ENCODE results near the gene RASSF3. TPM values are rescaled to one million over a fixed set of nuclear protein-coding genes. Genes with fewer than 3 reads are reported as not detected.

RASSF3 gene
- total and polyA plus RNA-seq, 10 of the 15 experiments (the other 5 are each of a cell fraction or from before 2014, with no cell fraction given): 6.9 to 62.4 (median 30.3) TPM

DNA sequence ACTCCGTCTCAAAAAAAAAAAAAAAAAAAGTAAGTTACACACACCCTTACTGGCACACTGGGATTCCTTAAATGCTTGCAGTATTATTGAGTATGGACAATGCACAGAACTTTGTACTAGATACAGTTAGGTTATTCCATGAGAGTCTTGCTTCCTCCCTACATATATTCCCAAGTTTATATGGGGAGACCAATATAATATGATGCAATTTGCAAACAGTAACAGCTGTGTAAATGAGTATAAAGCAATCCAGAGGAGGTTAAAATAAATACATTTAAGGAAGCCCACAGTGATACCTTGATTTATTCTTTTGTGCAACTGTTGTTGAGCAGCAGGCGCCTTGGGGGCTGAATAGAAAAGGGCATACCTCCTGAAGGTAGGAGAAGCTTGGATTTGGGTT, 26.6 kb downstream of the RASSF3 start:
- 96% methylated on average over 1 of the region's 2 CpGs for WGBS (ENCODE audit: insufficient coverage, insufficient replicate concordance, low lambda C conversion rate, missing lambda C conversion rate)
- no peaks in the 10 kb centered on the region for H4K20me1 ChIP-seq (ENCODE audit: control insufficient read depth, insufficient read depth)
- no peak overlapping the region for H3K4me3 ChIP-seq
- H3K36me3 ChIP-seq (ENCODE audit: control insufficient read depth in 2 of 2, insufficient read depth in 2 of 2, low read length in 1 of 2): peaks cover 0 to 2% of the 10 kb centered on the region in 2 experiments; a peak in 3 of 4 replicates
- no peak overlapping the region for H3K9ac ChIP-seq (ENCODE audit: control insufficient read depth, insufficient read depth, low read length)
- no peak for TF ChIP-seq STAT3 (IDR thresholded peaks at IDR 0.05; ENCODE audit: low read depth, low read length)
- TF ChIP-seq HCFC1 (IDR thresholded peaks at IDR 0.05; ENCODE audit: low read length): no peak
- TF ChIP-seq ASH2L (IDR thresholded peaks at IDR 0.05; ENCODE audit: borderline replicate concordance, low read depth): no peak
- TF ChIP-seq IKZF2 (IDR thresholded peaks at IDR 0.05): no peak
- TF ChIP-seq, protein P1, sequence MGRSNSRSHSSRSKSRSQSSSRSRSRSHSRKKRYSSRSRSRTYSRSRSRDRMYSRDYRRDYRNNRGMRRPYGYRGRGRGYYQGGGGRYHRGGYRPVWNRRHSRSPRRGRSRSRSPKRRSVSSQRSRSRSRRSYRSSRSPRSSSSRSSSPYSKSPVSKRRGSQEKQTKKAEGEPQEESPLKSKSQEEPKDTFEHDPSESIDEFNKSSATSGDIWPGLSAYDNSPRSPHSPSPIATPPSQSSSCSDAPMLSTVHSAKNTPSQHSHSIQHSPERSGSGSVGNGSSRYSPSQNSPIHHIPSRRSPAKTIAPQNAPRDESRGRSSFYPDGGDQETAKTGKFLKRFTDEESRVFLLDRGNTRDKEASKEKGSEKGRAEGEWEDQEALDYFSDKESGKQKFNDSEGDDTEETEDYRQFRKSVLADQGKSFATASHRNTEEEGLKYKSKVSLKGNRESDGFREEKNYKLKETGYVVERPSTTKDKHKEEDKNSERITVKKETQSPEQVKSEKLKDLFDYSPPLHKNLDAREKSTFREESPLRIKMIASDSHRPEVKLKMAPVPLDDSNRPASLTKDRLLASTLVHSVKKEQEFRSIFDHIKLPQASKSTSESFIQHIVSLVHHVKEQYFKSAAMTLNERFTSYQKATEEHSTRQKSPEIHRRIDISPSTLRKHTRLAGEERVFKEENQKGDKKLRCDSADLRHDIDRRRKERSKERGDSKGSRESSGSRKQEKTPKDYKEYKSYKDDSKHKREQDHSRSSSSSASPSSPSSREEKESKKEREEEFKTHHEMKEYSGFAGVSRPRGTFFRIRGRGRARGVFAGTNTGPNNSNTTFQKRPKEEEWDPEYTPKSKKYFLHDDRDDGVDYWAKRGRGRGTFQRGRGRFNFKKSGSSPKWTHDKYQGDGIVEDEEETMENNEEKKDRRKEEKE (IDR thresholded peaks at IDR 0.05): no peak
- no peak for TF ChIP-seq FOXM1 (IDR thresholded peaks at IDR 0.05; ENCODE audit: low read depth, low read length)
- ChIA-PET SMC1A (ENCODE audit: uncharacterized antibody, unreplicated experiment) (no interaction called here), POLR2A (no interaction called here), CTCF (no interaction called here), RAD21 (ENCODE audit: unreplicated experiment) (no interaction called here)
- H2AFZ ChIP-seq (ENCODE audit: control insufficient read depth, low read depth, low read length): no peak overlapping the region
- peaks cover 14% of the 10 kb centered on the region; the same call in 2 of the 3 replicates for H3K9me3 ChIP-seq (replicated peaks; ENCODE audit: control insufficient read depth, insufficient read depth, low read length)
- ATAC-seq (no peak), FAIRE-seq (no peak), DNase-seq (ENCODE audit: low read depth, low spot score) (no peak)
- no TSS peak for BruUV-seq (replicated peaks)
- no peak overlapping the region for H3K4me2 ChIP-seq (ENCODE audit: control insufficient read depth, insufficient read depth)
- H3K27me3 ChIP-seq (replicated peaks in 1 of 2; ENCODE audit: control insufficient read depth in 2 of 2, insufficient read depth in 2 of 2, low read length in 1 of 2): no peaks in the 10 kb centered on the region
- H3K4me1 ChIP-seq (ENCODE audit: control insufficient read depth, insufficient read depth, low read length): peaks cover 6% of the 10 kb centered on the region
- H3K79me2 ChIP-seq (ENCODE audit: control insufficient read depth, insufficient read depth, low read length): peaks cover 82% of the 10 kb centered on the region
- intact Hi-C loops (cut with micrococcal nuclease; ENCODE audit: unreplicated experiment): no loop called here
- in situ Hi-C loops (cut with MboI): no loop called here
- no peak overlapping the region for H3K27ac ChIP-seq (ENCODE audit: control insufficient read depth, insufficient read depth)
